ENCODE results near the gene CXorf58.
"Not testable (repeated sequence)": the region's sequence is repeated elsewhere in the genome, so short reads cannot be mapped to it uniquely, and the experiment has no call there.

Gene CXorf58

GRCh38 chrX:23959781-23960180, 52.0 kb downstream of the CXorf58 start:
- DNase-seq = no peak

DNA sequence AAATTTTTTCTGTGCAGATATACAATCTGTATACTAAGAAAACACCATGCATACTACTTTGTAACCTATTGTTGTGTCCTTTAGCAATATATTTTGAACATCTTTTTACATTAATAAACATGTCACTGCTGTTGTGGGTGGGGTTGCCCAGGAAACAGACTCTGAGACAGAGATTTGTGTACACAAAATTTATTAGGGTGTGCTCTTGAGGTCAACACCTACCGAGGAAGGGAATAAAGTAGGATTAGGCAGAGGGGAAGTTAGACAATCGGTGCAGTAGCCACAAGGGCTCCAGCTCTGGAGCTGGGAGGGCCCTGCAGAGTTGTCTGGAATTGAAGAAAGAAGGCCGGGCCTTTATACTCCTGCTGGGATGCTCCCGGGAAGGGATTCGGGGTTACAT, 56.4 kb downstream of the CXorf58 start:
- no peak for DNase-seq

DNA sequence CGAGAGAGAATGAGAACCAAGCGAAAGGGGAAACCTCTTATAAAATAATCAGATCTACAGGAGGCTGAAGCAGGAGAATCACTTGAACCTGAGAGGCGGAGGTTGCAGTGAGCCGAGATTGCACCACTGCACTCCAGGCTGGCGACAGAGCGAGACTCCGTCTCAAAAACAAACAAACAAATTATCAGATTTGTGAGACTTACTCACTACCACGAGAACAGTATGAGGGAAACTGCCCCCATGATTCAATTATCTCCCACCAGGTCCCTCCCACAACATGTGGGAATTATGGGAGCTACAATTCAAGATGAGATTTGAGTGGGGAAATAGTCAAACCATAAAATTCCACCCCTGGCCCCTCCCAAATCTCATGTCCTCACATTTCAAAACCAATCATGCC, 57.8 kb downstream of the CXorf58 start:
- not testable (repeated sequence) for DNase-seq

- DNase-seq = no peak
Measured at GRCh38 chrX:23978491-23978890, 70.7 kb downstream of the CXorf58 start.

DNA sequence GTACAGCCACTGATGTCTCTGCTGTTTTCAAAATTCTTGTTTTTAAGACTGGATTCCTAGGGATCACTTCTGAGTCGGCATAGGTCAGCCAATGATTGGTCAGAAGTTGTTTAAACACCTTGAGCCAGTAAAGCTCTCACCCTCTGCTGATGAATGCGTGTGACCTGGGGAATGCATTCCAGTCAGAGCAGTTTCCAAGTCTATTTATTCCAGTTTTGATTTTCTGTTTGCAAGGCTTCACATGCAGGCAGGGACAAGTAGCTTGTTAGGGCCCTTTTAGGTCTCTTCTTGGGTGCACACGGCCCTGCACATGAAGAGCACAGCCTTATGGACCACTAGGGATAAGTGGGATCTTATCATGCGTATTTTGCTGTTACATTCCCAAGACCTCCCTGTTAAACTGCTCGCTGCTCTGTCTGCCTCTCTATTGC, 72.2 kb downstream of the CXorf58 start:
- DNase-seq = no peak

GRCh38 chrX:23981222-23981621, 73.4 kb downstream of the CXorf58 start:
- DNase-seq = no peak

GRCh38 chrX:23981711-23982110, 73.9 kb downstream of the CXorf58 start:
- DNase-seq = no peak

DNA sequence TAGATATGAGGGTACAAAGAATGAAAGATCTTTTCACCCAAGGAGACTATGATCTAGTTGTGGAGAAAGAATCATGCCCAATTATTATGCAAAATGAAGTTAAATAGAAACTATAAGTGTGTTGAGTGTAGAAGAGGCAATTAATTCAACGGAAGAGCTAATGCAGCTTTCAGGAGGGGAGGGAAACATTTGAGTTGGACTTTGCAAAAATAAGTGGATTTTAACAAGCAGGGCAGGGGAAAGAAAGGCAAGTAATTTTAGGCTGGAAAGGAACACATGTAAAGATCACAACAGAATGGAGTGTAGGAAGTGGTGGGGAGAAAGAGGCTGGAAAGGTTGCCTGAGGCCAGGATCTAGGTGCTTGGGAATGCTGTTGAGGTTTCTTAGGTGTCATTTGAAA, 75.1 kb downstream of the CXorf58 start:
- no peak for DNase-seq
